Keratinocyte (primary cell): ENCODE results near the gene ZNF678. TPM values are rescaled to one million over a fixed set of nuclear protein-coding genes. Genes with fewer than 3 reads are reported as not detected.

Experiments used
- DNase-seq: peaks from one replicate; pipeline ENCODE4 v3.0.0-alpha.2; 2011; ENCODE audit warnings: low read depth, missing footprints, low spot score
- FAIRE-seq: peaks from 2 replicates; lab custom pipeline; 2011; peaks lifted over from hg19 to GRCh38; lab: Jason Lieb, UNC
- H2AFZ ChIP-seq: 2 replicates; pipeline ENCODE4 v1.6.0; 2012; ENCODE audit warnings: low read length, control low read depth, inconsistent platforms; ENCODE audit not compliant: control insufficient read depth
- H3K27ac ChIP-seq: 2 replicates; pipeline ENCODE4 v1.5.1; 2011; ENCODE audit warnings: low read length; ENCODE audit not compliant: control insufficient read depth, insufficient read depth
- H3K27me3 ChIP-seq: 3 replicates; pipeline ENCODE4 v1.6.0; 2011; ENCODE audit warnings: low read length; ENCODE audit not compliant: control insufficient read depth, insufficient read depth; ENCODE audit errors: extremely low read depth
- H3K36me3 ChIP-seq, 2 experiments: 2 replicates in 1 of 2; 3 replicates in 1 of 2; pipeline ENCODE4 v1.5.1; 2011; ENCODE audit warnings: low read length in 2 of 2, mild to moderate bottlenecking in 1 of 2; ENCODE audit not compliant: control insufficient read depth in 2 of 2, insufficient read depth in 2 of 2; ENCODE audit errors: extremely low read depth in 1 of 2
- H3K4me1 ChIP-seq: 3 replicates; pipeline ENCODE4 v1.5.1; 2011; ENCODE audit warnings: low read length; ENCODE audit not compliant: control insufficient read depth, insufficient read depth; ENCODE audit errors: extremely low read depth
- H3K4me2 ChIP-seq: 3 replicates; pipeline ENCODE4 v1.6.0; 2011; ENCODE audit warnings: low read depth, low read length; ENCODE audit not compliant: control insufficient read depth, insufficient read depth; ENCODE audit errors: extremely low read depth
- H3K4me3 ChIP-seq, 3 experiments: fragments of 200-600 bp in 1 of 3; sonication (generic) in 1 of 3; 2 replicates in 2 of 3; 3 replicates in 1 of 3; pipeline ENCODE4 v1.5.1; 2011 to 2016; ENCODE audit warnings: low read length in 3 of 3, mild to moderate bottlenecking in 3 of 3, control low read depth in 2 of 3, inconsistent platforms in 1 of 3, low read depth in 1 of 3, mixed read lengths in 1 of 3, mixed run types in 1 of 3, moderate library complexity in 1 of 3; ENCODE audit not compliant: control insufficient read depth in 2 of 3, insufficient read depth in 2 of 3; ENCODE audit errors: extremely low read depth in 1 of 3
- H3K79me2 ChIP-seq: 2 replicates; pipeline ENCODE4 v1.6.0; 2012; ENCODE audit warnings: low read length; ENCODE audit not compliant: control insufficient read depth, insufficient read depth
- H3K9ac ChIP-seq: 3 replicates; pipeline ENCODE4 v1.6.0; 2011; ENCODE audit warnings: low read length; ENCODE audit not compliant: control insufficient read depth, insufficient read depth; ENCODE audit errors: extremely low read depth
- H3K9me1 ChIP-seq: 3 replicates; pipeline ENCODE4 v1.6.0; 2011; ENCODE audit warnings: low read length; ENCODE audit not compliant: control insufficient read depth, insufficient read depth; ENCODE audit errors: extremely low read depth
- H3K9me3 ChIP-seq: 2 replicates; pipeline ENCODE4 v1.5.1; 2012; ENCODE audit warnings: low read depth, low read length; ENCODE audit not compliant: control insufficient read depth
- H4K20me1 ChIP-seq: 3 replicates; pipeline ENCODE4 v1.6.0; 2011; ENCODE audit warnings: low read length; ENCODE audit not compliant: control insufficient read depth, insufficient read depth; ENCODE audit errors: extremely low read depth
- EZH2 ChIP-seq: IDR thresholded peaks from one replicate; pipeline ENCODE4 v1.6.1; 2012; ENCODE audit warnings: inconsistent platforms, mild to moderate bottlenecking, low read length, moderate library complexity
- dilution Hi-C: fragments of 300-500 bp; cut with MboI; formaldehyde crosslinking; loops from one replicate; pipeline ENCODE4 v1.7.0; 2020; ENCODE audit warnings: low sequenced_read_pairs; ENCODE audit not compliant: extremely low pct_ligation_motif_present
- polyA plus RNA-seq, 5 experiments: library from polyadenylated mRNA; depleted of rRNA in 3 of 5; stranded (reverse) in 3 of 5; stranded (forward) in 1 of 5; unstranded in 1 of 5; fragments of >200 nt; gene quantifications; 1 replicate in 1 of 5; 2 replicates in 3 of 5; 3 replicates in 1 of 5; pipeline versions ENCODE4 v1.2.1 to v1.2.3, GENCODE V29; 2011 to 2012; ENCODE audit warnings: missing spikeins in 2 of 5, low read depth in 1 of 5, low replicate concordance in 1 of 5
- TF ChIP-seq, protein P1 (sequence below), 3 experiments: IDR thresholded peaks in 1 of 3; conservative IDR thresholded peaks in 1 of 3; optimal IDR thresholded peaks in 1 of 3; 2 replicates in 2 of 3; 3 replicates in 1 of 3; pipeline versions ENCODE3 to v1.5.1; 2011; ENCODE audit warnings: low read length in 3 of 3, mild to moderate bottlenecking in 3 of 3, moderate library complexity in 2 of 3, control low read depth in 1 of 3, inconsistent platforms in 1 of 3; ENCODE audit not compliant: insufficient read depth in 2 of 3; ENCODE audit errors: extremely low read depth in 1 of 3

Gene ZNF678
- polyA plus RNA-seq, 1 donor (not counting 4 experiments of a cell fraction or from before 2014, with no cell fraction given), result 3.0 TPM

DNA sequence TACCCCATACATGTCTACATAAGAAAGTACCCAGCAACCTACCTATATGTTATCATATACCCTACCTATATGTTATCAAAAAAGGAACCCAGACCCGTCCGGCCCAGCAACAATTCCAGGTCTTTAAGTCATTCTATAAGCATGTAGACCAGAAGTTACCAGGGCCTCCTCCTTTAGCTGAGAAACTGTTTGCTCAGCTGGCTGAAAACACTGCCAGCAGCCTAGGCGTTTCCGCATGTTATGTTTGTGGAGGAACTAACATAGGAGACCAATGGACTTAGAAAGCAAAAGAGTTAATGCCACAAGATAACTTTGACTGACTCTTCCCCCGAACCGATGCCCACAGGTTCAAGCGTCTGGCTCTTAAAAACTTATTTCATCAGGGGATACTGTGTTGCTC is 7.1 kb upstream of the ZNF678 start:
- Histone ChIP-seq H3K27me3 (peaks cover 16% of the 10 kb centered on the region), H3K9ac (no peak overlapping the region), H3K4me2 (no peak overlapping the region), H2AFZ (no peak overlapping the region), H3K36me3 (no peaks in the 10 kb centered on the region), H3K9me1 (no peaks in the 10 kb centered on the region), H3K27ac (no peak overlapping the region), H3K4me3 (no peak overlapping the region), H3K79me2 (no peaks in the 10 kb centered on the region), H3K9me3 (peaks cover 2% of the 10 kb centered on the region), H3K4me1 (no peaks in the 10 kb centered on the region), H4K20me1 (no peaks in the 10 kb centered on the region)
- no peak for DNase-seq
- TF ChIP-seq, protein P1, sequence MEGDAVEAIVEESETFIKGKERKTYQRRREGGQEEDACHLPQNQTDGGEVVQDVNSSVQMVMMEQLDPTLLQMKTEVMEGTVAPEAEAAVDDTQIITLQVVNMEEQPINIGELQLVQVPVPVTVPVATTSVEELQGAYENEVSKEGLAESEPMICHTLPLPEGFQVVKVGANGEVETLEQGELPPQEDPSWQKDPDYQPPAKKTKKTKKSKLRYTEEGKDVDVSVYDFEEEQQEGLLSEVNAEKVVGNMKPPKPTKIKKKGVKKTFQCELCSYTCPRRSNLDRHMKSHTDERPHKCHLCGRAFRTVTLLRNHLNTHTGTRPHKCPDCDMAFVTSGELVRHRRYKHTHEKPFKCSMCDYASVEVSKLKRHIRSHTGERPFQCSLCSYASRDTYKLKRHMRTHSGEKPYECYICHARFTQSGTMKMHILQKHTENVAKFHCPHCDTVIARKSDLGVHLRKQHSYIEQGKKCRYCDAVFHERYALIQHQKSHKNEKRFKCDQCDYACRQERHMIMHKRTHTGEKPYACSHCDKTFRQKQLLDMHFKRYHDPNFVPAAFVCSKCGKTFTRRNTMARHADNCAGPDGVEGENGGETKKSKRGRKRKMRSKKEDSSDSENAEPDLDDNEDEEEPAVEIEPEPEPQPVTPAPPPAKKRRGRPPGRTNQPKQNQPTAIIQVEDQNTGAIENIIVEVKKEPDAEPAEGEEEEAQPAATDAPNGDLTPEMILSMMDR (optimal IDR thresholded peaks at IDR 0.05 in 1 of 3, IDR thresholded peaks at IDR 0.05 in 1 of 3, conservative IDR thresholded peaks at IDR 0.05 in 1 of 3; ENCODE audit: extremely low read depth in 1 of 3, insufficient read depth in 2 of 3, low read length in 3 of 3), result no peak
- no peak for TF ChIP-seq EZH2
- no peak for FAIRE-seq
- dilution Hi-C loops, result no loop called here

DNA sequence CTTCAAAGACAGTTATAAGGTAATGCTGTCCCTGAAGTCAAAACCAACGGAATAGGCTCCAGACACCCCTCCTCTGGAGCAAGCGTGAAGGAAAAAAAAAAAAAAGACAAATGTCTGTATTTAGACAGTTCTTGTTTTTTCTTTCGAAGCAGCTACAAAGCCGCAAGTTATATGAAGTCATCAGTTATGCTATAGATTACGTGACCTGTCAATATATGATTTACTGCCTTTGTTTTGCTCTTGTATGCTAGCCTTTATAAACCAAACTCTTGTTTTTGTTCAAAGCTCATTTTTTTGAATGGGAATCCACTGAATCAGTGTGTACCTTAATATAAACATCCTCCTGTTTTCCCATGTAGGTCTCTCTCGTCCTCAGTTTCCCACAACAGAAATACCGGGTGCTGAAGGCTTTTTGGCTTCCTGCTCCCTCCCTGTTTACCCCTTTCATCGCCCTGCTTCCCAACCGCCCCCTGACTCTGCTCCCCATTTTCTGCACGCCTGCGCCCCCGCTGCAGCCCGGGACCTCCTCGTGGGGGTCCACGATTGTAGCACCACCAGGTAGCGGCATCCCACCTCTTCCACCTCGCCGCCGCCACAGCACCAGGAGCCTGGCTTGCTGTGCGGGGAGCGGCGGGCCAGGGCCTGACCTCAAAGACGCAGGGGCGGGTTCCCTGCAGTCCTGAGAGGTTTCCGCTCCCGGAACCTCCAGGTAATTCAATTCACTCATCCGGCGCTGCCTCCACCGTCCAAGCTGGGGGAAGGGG is 5.2 kb upstream of the ZNF678 start:
- DNase-seq, result no peak

More for the DNA sequence above, 5.2 kb upstream of the ZNF678 start:
- H2AFZ ChIP-seq, result no peak overlapping the region
- no peak overlapping the region for H3K9ac ChIP-seq
- no peak overlapping the region for H3K4me2 ChIP-seq
- no peak overlapping the region for H3K4me3 ChIP-seq
- H3K4me1 ChIP-seq, result peaks cover 2% of the 10 kb centered on the region
- dilution Hi-C loops, result no loop called here
- no peaks in the 10 kb centered on the region for H3K9me1 ChIP-seq
- TF ChIP-seq, protein P1 (optimal IDR thresholded peaks at IDR 0.05 in 1 of 3, IDR thresholded peaks at IDR 0.05 in 1 of 3, conservative IDR thresholded peaks at IDR 0.05 in 1 of 3; ENCODE audit: extremely low read depth in 1 of 3, insufficient read depth in 2 of 3, low read length in 3 of 3), result no peak
- TF ChIP-seq EZH2, result no peak
- H3K79me2 ChIP-seq, result no peaks in the 10 kb centered on the region
- H3K9me3 ChIP-seq, result peaks cover 2% of the 10 kb centered on the region
- no peak overlapping the region for H3K27ac ChIP-seq
- H4K20me1 ChIP-seq, result no peaks in the 10 kb centered on the region
- no peaks in the 10 kb centered on the region for H3K36me3 ChIP-seq
- FAIRE-seq, result no peak
- H3K27me3 ChIP-seq, result peaks cover 16% of the 10 kb centered on the region
